GM19438 (cell line): ENCODE data around the gene TMEM208.

Source experiments
- ATAC-seq: cut with Tn5 transposase; IDR thresholded peaks from one replicate; pipeline ENCODE4 v1.9.1; 2021; ENCODE audit warnings: low read depth; ENCODE audit not compliant: unreplicated experiment

TMEM208 gene

GRCh38 chr16:67207249-67208091 is 19.5 kb upstream of the TMEM208 start:
- no peak for ATAC-seq

- no peak for ATAC-seq
Observed at GRCh38 chr16:67208154-67208896, 18.6 kb upstream of the TMEM208 start.

- ATAC-seq, result no peak
Observed at GRCh38 chr16:67209565-67209964, 17.4 kb upstream of the TMEM208 start.

- ATAC-seq, result no peak
Observed at GRCh38 chr16:67210069-67210937, 16.6 kb upstream of the TMEM208 start.

- no peak for ATAC-seq
Observed at GRCh38 chr16:67211674-67212073, 15.3 kb upstream of the TMEM208 start.

- ATAC-seq, result no peak
Observed at GRCh38 chr16:67212766-67213165, 14.2 kb upstream of the TMEM208 start.

GRCh38 chr16:67213197-67214019 is 13.5 kb upstream of the TMEM208 start:
- no peak for ATAC-seq

- no peak for ATAC-seq
Observed at GRCh38 chr16:67215706-67216105, 11.2 kb upstream of the TMEM208 start.

- no peak for ATAC-seq
Observed at GRCh38 chr16:67216612-67217490, 10.1 kb upstream of the TMEM208 start.

GRCh38 chr16:67223992-67224391 is 2.9 kb upstream of the TMEM208 start:
- no peak for ATAC-seq

GRCh38 chr16:67226295-67226803 is 581 bp upstream of the TMEM208 start:
- ATAC-seq, result no peak

- ATAC-seq, result no peak
Observed at GRCh38 chr16:67227567-67227921, 614 bp downstream of the TMEM208 start.

- no peak for ATAC-seq
Observed at GRCh38 chr16:67228034-67228785, 1.3 kb downstream of the TMEM208 start.

- no peak for ATAC-seq
Observed at GRCh38 chr16:67228905-67229304, 2.0 kb downstream of the TMEM208 start.

- no peak for ATAC-seq
Observed at GRCh38 chr16:67229906-67230808, 3.2 kb downstream of the TMEM208 start.

GRCh38 chr16:67230809-67231660 is 4.1 kb downstream of the TMEM208 start:
- ATAC-seq, result no peak
